ENCODE data around the gene RAMP1. TPM values are rescaled to one million over a fixed set of nuclear protein-coding genes. Genes with fewer than 3 reads are reported as not detected.

The RAMP1 gene
- total RNA-seq, 1 experiment from 2014 or later: 0.63 TPM

DNA sequence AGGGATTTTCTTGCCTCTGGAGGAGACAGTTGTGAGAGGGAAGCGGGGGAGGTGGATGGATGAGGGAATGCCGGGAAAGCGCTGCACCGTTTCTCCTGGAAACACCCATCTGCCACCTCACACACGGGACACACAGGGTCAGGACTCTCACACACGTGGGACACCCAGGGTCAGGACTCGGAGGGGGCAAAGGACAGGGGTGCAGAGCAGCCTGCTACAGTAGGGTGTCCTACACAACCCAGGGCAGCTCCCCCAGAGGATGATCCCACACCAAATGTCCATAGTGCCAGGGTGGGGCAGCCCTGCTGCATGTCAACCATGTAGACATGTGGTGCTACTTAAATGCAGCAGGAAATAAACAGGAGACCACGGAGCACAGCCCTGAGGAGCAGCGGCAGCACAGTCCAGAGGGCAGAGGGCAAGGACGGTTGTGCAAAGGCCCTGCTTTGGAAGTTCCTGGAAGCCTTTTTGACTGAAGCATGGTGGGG, 5.1 kb downstream of the RAMP1 start:
- Histone ChIP-seq H4K8ac (replicated peaks; ENCODE audit: insufficient read length, low read depth, low read length) (no peak overlapping the region), H3K4me2 (ENCODE audit: insufficient read depth, insufficient read length, low read length) (no peak overlapping the region), H2BK15ac (ENCODE audit: low read depth, low read length) (no peak overlapping the region), H3K9me3 (ENCODE audit: control insufficient read depth, low read depth, low read length) (no peaks in the 10 kb centered on the region), H2AFZ (ENCODE audit: low read length) (no peak overlapping the region), H3K23ac (ENCODE audit: insufficient read length, low read depth, low read length) (no peak overlapping the region), H2BK5ac (ENCODE audit: insufficient read length, low read length) (no peak overlapping the region), H3K27me3 (ENCODE audit: insufficient read depth, low read length) (peaks cover 7% of the 10 kb centered on the region; the same call in 1 of the 2 replicates), H3K79me2 (ENCODE audit: insufficient read depth, low read length) (no peaks in the 10 kb centered on the region), H4K91ac (ENCODE audit: insufficient read length, low read depth, low read length) (no peak overlapping the region), H3K56ac (ENCODE audit: insufficient read length, low read depth, low read length) (no peak overlapping the region), H3K9ac (ENCODE audit: extremely low read depth, insufficient read length, low read length) (no peak overlapping the region), H3K14ac (ENCODE audit: insufficient read depth, low read length) (no peak overlapping the region; the same call in 1 of the 2 replicates), H3K4me1 (ENCODE audit: insufficient read depth, low read length) (no peaks in the 10 kb centered on the region; the same call in 1 of the 2 replicates), H3K27ac (ENCODE audit: insufficient read length, low read depth, low read length) (no peak overlapping the region), H2BK12ac (ENCODE audit: insufficient read length, low read depth, low read length) (no peak overlapping the region), H3T11ph (ENCODE audit: low read length) (no peak overlapping the region), H3K23me2 (ENCODE audit: insufficient read length, low read depth, low read length, poor library complexity, severe bottlenecking) (peaks cover 4% of the 10 kb centered on the region), H3K79me1 (ENCODE audit: insufficient read depth, low read depth, low read length, poor library complexity, severe bottlenecking) (no peaks in the 10 kb centered on the region), H4K5ac (ENCODE audit: insufficient read length, low read depth, low read length) (no peak overlapping the region), H2BK120ac (ENCODE audit: low read depth, low read length, poor library complexity, severe bottlenecking) (no peak overlapping the region), H3K18ac (ENCODE audit: insufficient read length, low read depth, low read length) (no peak overlapping the region), H2AK5ac (ENCODE audit: insufficient read length, low read length) (no peak overlapping the region), H4K20me1 (ENCODE audit: control insufficient read depth, insufficient read depth, insufficient read length) (no peaks in the 10 kb centered on the region), H3K4ac (ENCODE audit: low read depth, low read length) (no peak overlapping the region), H2BK20ac (ENCODE audit: low read depth, low read length, poor library complexity, severe bottlenecking) (no peak overlapping the region)
- no peak for DNase-seq
- no peaks in the 10 kb centered on the region for H3K36me3 Mint-ChIP-seq (ENCODE audit: insufficient read depth in 1 of 3, low read depth in 3 of 3)
- no peak for TF ChIP-seq CTCF (conservative IDR thresholded peaks at IDR 0.05)
- WGBS (ENCODE audit: extremely low coverage, insufficient read length, low lambda C conversion rate): no CpG with 5 or more reads among the region's 10 CpGs
- H3K27ac Mint-ChIP-seq: peak overlapping the region in 1 of 3 experiments; percentile 88; a peak in 3 of 7 replicates
- peaks cover 14 to 18% of the 10 kb centered on the region in 2 experiments for H3K4me1 Mint-ChIP-seq
- H3K4me3 Mint-ChIP-seq: no peak overlapping the region; a peak in 1 of 5 replicates
- H3K27me3 Mint-ChIP-seq (ENCODE audit: low read depth): peaks cover 34% of the 10 kb centered on the region
- H3K9me3 Mint-ChIP-seq: no peaks in the 10 kb centered on the region

All from H9 (cell line).